GM19239 (cell line): Measurements from ENCODE around the gene ARAF.
"Not testable (repeated sequence)": the region's sequence is repeated elsewhere in the genome, so short reads cannot be mapped to it uniquely, and the experiment has no call there.

ENCODE experiments used
- DNase-seq: peaks from one replicate; pipeline ENCODE4 v3.0.0; 2011; ENCODE audit warnings: low spot score; ENCODE audit not compliant: insufficient read length
- FAIRE-seq: peaks from 2 replicates; lab custom pipeline; 2011; peaks lifted over from hg19 to GRCh38; lab: Jason Lieb, UNC

The ARAF gene

DNA sequence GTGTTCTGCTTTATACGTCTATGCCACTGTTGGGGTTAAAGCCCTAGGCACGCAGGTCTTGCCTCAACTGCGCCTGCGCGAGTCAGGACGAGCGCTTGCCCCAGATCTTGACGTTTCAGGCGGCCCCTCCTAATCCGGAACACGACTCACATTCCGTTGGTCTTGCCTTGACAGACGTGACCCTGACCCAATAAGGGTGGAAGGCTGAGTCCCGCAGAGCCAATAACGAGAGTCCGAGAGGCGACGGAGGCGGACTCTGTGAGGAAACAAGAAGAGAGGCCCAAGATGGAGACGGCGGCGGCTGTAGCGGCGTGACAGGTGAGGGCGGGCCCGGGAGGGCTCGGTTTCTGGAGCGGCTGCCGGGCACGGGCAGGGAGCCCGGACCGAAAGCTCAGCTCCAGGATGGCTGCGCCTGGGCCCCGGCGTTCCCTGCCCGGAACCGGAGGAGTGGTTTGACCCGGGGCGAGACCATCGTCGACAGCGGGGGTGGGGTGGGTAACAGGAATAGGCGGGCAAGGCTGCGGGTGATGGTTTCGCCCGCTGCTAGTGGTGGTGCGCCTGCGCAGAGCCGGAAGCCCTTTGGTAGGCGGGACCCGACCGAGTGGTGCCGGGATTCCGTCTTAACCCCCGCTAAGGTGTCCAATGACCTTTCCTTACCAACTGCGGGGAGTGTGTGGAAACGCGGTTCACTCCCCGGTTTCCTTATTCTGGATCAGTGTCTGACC is at the start of gene ARAF:
ARAF (plus strand) TSS at position 272 of the 725 bp plus-strand sequence. CDS start 1,763 bp downstream, outside the sequence.
- DNase-seq (peak; percentile 61), FAIRE-seq (peak; percentile 100)

DNA sequence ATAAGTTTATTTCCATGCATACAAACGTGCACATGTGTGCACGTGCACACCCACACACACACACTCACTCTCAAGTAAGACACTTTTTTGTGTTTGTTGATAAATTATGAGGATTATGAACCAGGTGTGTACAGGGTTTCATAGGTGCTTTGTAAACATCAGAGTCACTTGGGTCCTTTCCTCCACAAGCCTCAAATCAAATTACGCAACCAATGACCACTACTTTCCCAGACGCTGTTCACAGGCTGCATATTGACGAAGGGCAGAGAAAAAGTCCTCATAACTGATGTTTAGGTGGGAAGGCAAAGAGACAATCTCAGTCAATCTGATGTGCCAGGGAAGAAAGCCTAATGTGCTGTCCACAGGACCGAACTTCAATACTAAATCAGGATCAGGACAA is 48.6 kb upstream of the ARAF start:
- not testable (repeated sequence) for DNase-seq
- peak; percentile 11 for FAIRE-seq

DNA sequence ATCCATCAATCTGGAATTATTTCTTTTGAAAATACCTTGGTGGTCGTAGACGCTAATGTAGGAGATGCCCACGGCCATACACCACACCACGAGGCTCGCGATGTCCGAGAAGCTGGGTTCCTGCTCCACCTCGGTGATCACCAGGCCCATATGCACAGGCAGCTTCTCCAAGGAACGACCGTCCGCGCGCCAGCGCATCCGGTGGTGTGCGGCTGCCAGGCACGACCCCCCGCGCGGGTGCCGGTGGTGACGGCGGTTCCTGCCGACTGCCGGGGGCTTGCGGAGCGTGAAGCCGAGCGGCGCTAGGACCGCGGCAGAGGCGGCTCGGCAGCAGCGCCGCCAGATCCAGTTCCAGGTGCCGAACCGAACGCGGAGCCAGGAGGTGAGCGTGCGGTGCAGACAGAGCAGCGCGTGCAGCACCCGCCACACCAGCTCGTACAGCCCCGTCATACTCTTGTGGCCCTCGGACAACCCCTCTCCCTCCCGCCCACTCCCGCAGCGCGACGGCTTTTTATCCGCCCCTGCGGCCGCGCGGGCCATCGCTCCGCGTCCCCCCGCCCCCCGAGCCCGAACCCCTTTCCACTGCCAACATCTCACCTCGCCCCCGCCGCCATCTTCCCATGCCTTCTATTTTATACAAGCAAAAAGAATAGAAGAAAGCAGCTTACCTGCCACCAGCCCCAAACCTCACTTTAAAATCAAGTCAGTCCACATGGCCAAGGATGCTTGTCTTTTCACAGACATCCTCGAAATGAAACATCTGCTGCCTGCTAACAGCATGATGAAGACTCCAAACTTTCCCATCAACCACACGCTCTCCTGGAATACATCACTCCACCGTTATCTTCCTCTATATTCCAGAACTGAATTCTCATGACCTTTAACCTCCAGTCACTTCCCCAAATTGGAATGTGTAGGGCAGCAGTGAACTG is 47.7 kb upstream of the ARAF start:
- FAIRE-seq, DNase-seq: not testable (repeated sequence)

DNA sequence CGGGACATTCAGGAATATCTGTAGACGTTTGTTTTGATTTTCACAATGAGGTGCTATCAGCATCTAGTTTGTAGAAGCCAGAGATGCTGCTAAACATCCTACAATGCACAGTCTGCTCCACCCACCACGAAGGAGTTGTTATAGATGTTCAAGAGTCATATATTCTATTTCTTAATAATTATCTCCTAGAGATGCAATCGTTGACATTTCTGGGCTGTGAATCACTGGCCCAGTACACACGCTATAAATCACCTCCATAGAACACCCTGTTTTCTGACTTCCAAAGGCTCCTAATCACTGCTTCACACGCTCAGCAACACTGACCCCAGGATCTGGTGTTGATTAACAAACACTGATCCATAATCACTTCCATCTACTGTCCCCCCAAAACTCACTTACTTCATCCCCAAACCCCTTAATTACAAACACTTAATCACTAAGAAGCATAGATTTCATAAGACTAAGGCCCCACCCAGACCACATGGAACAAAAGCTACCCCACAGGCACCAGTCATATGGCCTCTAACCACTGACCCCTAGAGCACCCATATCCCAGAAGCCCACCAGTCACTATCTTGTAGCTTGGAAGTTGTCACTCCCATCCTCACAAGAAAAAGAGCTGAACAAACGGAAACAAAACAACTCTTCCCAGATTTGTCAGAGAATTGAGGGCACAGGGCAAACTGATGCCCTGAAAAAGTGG is 46.3 kb upstream of the ARAF start:
- DNase-seq (no peak), FAIRE-seq (no peak)

DNA sequence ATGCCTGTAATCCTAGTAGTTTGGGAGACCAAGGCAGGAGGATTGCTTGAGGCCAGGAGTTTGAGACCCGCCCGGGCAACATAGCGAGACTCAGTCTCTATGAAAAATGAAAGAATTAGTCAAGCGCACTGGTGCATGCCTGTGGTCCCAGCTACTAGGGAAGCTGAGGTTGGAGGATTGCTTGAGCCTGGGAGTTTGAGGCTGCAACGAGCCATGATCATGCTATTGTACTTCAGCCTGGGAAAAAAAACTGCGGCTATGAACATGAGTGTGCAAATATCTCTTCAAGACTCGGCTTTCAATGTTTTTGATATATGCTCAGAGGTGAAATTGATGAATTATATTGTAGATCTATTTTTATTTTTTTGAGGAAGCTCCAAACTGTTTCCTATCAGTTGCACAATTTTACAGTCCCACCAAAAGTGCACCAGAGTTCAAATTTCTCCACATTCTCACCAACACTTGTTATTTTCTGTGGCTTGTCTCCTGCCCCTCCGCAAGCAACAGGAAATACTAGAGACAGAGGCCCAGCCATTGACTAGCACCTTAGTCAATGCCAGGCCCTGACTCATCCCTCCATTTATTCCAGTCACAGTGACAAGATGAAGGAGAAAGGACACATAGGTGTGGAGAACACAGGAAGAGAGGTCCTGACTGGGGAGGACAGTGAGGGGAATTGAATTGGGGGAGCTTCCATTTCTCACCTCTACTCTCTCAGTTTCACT is 44.9 kb upstream of the ARAF start:
- FAIRE-seq: no peak
- DNase-seq: no peak

DNA sequence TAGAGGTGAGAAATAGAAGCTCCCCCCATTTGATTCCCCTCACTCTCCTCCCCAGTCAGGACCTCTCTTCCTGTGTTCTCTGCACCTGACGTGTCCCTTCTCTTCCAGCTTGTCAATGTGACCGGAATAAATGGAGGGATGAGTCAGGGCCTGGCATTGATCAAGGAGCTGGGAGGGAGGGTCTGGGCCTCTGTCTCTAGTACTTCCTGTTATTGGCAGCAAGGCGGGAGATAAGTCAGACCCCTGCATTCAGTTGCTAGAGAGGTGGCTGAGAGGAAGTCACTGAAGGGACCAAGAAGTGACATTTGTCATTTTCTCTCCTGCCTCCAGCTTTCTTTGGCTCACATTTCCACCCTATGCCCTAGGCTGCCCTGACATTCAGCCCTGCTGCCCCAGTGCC is 42.9 kb upstream of the ARAF start:
- DNase-seq (no peak), FAIRE-seq (peak; percentile 67)

DNA sequence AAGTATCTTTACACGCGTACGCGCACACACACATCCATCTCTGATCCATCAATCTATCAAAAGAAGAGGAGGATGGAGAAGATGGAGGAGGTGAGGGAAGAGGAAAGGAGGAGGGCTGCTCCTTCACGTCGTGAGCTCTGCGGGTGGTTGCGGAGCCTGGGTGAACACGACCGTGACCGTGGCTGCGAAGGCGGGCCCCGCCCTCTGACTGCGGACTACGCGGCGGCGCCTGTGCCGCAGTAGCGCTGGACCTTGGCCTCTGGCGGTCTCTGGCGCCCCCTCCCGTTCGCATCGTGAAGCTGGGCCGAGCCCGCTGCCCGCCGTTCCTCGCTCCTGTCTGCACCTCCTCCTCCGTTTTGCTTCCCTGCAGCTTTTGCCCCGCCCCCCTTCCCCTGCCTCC is 37.7 kb upstream of the ARAF start:
- DNase-seq (peak; percentile 66), FAIRE-seq (peak; percentile 95)

DNA sequence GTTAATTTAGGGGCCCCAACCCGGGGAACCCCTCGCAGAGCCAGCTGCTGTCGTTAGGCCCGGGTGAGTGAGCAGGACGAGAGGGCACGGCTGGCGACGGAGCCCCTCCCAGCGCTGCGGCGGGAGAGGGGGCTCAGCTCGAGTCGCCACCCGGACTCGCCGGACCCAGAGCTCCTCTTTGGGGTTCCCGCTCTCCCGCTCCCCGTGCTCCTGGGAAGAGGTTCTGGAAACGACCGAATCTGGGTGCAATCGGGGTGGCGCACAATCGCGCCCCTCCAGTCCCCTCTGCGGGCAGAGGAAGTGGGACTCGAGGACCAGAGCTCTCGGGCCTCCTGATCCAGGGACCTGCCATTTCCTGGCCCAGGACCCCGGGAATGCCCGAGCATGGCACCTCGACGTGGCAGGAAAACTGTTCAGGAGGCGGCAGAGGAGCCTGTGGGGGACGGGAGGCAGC is 37.3 kb upstream of the ARAF start:
- FAIRE-seq: no peak
- no peak for DNase-seq

DNA sequence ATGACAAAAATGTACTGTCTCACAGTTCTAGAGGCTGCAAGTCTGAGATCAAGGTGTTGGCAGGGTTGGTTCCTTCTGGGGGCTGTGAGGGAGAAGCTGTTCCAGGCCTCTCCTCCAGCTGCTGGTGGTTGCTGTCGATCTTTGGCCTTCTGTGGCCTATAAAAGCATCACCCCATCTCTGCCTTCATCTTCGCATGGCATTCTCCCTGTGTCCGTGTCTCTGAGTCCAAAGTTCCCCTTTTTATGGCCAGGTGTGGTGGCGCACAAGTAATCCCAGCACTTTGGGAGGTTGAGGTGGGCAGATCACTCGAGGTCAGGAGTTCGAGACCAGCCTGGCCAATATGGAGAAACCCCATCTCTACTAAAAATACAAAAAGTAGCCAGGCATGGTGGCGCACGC is 31.5 kb upstream of the ARAF start:
- FAIRE-seq (no peak), DNase-seq (no peak)

DNA sequence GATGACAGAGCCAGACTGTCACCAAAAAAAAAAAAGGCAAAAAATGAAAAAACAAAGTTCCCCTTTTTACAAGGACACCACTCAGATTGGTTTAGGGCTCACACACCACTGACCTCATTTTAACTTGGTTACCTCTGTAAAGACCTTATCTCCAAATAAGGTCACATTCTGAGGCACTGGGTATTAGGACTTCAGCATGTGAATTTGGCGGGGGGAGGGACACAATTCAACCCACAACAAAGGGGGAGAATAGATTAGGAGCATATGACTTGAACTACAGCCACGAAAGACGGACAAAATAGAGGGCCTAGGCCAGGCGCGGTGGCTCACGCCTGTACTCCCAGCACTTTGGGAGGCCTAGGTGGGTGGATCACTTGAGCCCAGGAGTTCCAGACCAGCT is 31.0 kb upstream of the ARAF start:
- FAIRE-seq: no peak
- no peak for DNase-seq

DNA sequence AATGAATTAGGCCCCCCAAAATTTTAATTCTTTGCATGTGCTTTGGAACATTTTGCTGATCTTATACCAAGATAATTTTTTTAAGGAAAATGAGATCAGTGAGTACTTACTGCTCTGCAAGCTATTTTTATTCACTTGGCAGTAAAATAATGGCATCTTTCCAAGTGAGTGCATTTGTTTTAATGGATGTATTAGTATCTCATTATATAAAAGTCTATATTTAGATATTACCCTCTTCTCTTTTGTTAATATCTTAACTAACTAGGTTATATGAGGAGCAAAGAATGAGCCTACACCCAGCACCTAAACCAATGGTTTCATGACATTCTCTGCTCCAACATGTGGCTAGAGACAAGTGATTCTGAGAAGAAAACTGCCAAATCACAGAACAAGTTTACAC is 21.1 kb upstream of the ARAF start:
- FAIRE-seq (no peak), DNase-seq (no peak)

DNA sequence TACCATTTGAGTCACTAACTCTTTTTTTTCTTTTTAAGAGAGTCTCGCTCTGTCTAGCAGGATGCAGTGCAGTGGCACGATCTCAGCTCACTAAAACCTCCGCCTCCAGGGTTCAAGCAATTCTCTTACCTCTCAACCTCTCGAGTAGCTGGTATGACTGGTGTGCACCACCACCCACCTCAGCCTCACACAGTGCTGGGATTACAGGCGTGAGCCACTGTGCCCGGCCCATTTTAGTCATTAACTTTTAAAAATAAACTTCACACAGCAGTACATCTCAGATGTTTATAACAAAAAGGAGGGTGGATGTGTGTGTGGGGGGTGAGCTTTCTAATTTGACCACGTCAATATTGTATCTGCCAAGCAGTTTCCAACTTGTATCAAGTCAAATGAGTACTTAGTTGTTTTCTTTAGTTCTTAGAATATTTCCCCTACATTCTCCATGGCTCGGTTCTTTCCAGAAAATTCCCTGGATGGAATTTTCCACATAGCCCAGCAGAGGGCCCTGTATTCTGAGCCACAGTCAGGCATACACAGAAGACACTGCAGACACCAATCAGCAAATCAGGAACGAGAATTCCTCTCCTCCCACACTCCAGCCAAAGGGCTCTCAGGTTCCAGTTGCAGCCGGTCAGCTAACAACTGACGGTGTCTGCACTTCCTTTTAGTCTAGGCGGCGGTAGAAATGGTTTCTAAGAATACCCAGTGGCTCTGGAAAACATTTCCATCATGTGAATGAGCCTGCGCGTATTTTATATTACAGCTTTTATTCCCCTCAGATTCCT is 20.1 kb upstream of the ARAF start:
- FAIRE-seq (peak; percentile 8), DNase-seq (no peak)

DNA sequence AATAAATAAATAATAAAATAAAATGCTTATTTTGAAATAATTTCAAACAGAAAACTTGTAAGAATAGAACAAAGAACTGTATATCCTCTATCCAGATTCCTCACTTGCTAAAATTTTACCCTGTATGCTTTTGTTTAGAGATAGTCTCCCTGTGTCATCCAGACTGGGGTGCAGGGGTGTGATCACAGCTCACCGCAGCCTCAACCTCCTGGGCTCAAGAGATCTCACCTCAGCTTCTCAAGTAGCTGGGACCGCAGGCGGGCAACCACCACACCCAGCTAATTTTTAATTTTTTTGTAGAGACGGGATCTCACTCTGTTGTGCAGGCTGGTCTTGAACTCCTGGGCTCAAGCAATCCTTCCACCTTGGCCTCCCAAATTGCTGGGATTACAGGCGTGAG is 17.5 kb upstream of the ARAF start:
- FAIRE-seq: no peak

DNA sequence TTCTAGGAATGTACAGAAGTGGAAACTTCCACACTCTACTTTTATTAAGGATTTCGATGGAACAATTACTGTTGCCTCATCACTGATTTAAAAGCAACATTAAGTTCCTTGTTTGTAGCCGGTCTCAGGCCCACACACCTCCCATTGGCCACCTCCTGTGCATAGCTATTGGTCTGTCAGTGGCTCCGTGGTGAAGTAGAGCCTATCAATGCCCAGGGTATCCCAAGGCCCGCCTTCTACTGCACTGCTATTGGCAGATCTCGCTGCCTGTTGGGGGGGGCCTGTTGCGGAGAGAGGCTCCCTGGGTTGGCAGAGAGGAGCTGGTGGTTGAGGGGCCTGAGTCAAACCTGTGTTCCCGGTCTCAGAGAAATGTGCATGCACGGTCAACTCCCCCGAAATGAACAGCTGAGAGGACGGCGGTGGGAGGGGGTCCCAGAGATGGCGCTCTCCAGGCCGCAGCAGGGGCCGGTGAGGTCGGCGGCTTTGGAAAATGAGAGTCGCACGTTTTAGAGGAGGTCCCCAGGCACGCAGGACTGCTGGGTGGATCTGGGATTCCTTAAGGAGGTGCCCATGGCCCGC is 4.9 kb upstream of the ARAF start:
- DNase-seq (no peak), FAIRE-seq (peak; percentile 100)

More for the DNA sequence above, 17.5 kb upstream of the ARAF start:
- DNase-seq: no peak

DNA sequence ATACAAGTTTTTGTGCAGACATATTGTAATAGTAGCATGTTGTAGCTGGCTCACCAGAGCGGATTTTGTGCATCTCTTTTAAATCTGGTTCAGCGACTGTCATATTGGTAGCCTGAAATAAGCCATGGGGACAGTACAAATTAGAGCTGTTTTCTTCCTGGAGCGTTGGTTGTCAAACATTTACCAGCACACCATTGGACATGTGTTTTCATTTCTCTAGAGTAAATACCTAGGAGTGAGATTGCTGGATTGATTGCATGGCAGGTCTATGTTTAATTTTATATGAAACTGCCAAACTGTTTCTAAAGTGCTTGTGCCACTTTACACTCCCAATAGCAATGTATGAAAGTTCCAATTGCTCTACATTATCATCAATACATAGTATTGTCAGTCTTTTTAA is 2.6 kb upstream of the ARAF start:
- no peak for DNase-seq
- no peak for FAIRE-seq

DNA sequence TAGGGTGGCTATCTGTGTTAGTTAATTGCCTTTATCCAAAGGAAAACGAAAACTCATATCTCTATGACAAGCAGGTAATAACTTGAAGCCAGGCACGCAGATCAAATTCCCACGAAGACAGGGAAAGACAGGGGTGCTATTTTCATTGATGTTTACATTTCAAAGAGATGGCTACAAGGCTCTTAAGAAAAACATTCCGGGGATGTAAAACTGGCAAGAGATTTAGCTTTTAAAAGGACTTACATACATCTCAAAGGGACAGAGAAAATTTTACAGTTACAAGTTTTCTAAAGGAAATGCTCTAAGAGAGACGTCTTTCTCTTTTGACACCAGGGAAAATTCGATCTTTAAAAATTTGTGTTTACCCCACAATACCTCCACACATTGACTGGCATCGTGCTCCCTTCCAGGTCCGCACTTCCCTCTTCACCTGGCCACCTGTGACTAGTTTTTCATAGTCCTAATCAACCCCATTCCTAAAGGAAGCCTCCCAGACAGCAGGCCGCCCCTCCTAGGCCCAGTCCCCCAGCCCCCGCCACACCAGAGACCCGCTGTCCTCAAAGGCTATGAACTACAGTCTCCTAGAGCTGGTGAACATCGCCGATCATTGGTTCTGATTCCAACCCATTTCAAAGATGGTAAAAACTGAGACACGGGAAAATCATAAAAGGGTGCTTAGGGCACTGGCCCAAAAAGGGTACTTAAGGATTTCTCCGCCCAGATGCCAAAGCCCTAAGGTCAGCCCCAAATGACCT is 649 bp upstream of the ARAF start:
- FAIRE-seq (no peak), DNase-seq (no peak)

DNA sequence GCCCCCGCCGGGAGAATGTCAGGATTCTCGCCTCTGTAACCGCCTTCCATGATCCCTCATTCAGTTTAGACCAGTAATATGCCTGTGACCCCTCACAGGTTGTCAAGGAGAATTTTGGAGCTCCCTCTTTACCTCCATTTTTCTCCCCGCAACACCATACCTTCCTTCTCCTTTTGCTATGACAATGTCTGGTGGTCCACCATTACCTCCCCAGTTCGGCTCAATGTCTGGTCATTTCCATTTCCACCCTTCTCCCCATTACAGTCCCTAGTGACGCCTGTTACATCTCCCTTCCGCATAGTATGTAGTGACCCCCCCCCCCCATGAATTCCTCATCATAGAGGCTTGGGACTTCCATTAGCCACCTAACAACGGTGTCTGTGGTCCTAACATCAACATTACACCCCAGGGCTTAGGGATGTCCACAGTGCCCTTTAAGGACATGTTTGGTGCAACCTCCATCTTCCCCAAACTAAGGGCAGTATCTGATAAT is 700 bp downstream of the ARAF start:
- DNase-seq: no peak
- no peak for FAIRE-seq

DNA sequence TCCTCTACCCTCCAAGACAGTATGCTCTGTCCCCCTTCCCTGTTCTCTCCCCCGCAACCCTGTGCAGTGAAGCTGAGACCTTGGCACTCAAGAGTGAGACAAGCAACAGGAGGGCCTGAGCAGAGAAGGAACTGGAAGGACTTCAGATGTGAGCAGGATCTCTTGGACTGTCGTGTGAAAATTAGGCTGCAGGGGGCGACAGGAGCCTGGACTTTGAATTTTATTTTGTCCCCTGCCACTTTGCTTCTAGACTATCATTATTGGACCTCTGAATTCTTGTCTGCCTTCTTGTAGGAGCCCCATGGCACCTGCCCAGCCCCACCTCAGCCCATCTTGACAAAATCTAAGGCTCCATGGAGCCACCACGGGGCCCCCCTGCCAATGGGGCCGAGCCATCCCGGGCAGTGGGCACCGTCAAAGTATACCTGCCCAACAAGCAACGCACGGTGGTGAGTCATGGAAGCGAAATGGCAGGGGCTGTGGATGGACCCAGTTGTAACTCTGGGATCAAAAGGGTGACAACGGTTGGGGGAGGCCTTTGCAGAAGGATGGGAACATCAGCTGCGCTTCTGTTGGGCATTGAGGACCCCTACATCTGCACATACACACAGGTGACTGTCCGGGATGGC is 1.7 kb downstream of the ARAF start:
- FAIRE-seq (peak; percentile 73), DNase-seq (no peak)
